A549 (cell line): ENCODE measurements around the gene RBM17. TPM values are rescaled to one million over a fixed set of nuclear protein-coding genes. Genes with fewer than 3 reads are reported as not detected.

Experiments used
- ATAC-seq, 2 experiments: fragments of 200-7000 bp in 1 of 2; fragments of >200 bp in 1 of 2; cut with Nextera tagmentation in 1 of 2; cut with Tn5 transposase in 1 of 2; 3 replicates each; pipeline versions ENCODE4 v1.8.0 to v1.9.1; 2018 to 2020; ENCODE audit warnings: mild to moderate bottlenecking in 1 of 2, moderate library complexity in 1 of 2
- CTCF ChIA-PET: fragments of 300-600 bp; sonication (Branson Sonifier 250); formaldehyde crosslinking; extraction: SDS; loops from one replicate; lab custom pipeline; 2021; ENCODE audit warnings: antibody characterized with exemption, inconsistent platforms; lab: Yijun Ruan, JAX
- POLR2A ChIA-PET: fragments of 350-600 bp; formaldehyde crosslinking; extraction: SDS; loops from one replicate; lab custom pipeline; 2021; ENCODE audit warnings: antibody characterized with exemption, inconsistent platforms; lab: Yijun Ruan, JAX
- DNase-seq, 2 experiments: peaks; one replicate each; pipeline versions ENCODE4 v3.0.0 to v3.0.0-alpha.2; 2011 to 2016; ENCODE audit warnings: low read depth in 1 of 2, low spot score in 1 of 2
- FAIRE-seq: peaks from 2 replicates; lab custom pipeline; 2011; peaks lifted over from hg19 to GRCh38; lab: Jason Lieb, UNC
- H3K27ac ChIP-seq, 2 experiments: fragments of >200 bp; sonication (Bioruptor Twin); formaldehyde crosslinking; 3 replicates each; pipeline ENCODE4 v1.5.1; 2016 to 2017
- H3K4me1 ChIP-seq: fragments of >200 bp; sonication (Bioruptor Twin); formaldehyde crosslinking; 3 replicates; pipeline ENCODE4 v1.6.1; 2016
- H3K4me2 ChIP-seq: fragments of >200 bp; sonication (Bioruptor Twin); formaldehyde crosslinking; 3 replicates; pipeline ENCODE4 v1.6.1; 2016
- H3K4me3 ChIP-seq: fragments of >200 bp; sonication (Bioruptor Twin); formaldehyde crosslinking; 3 replicates; pipeline ENCODE4 v1.5.1; 2016
- H3K9me3 ChIP-seq: fragments of >200 bp; sonication (Bioruptor Twin); formaldehyde crosslinking; 3 replicates; pipeline ENCODE4 v1.6.1; 2016
- BCL3 ChIP-seq: fragments of >200 bp; sonication (Bioruptor Twin); formaldehyde crosslinking; IDR thresholded peaks from 3 replicates; pipeline ENCODE4 v1.6.1; 2016
- CBX2 ChIP-seq: fragments of 200-600 bp; sonication (generic); IDR thresholded peaks from 2 replicates; pipeline ENCODE4 v1.6.1; 2016; ENCODE audit warnings: low read depth, mild to moderate bottlenecking, borderline replicate concordance
- CEBPB ChIP-seq, 2 experiments: fragments of >200 bp in 1 of 2; sonication (Bioruptor Twin) in 1 of 2; formaldehyde crosslinking in 1 of 2; IDR thresholded peaks; 2 replicates each; pipeline ENCODE4 v1.6.1; 2012 to 2016
- EHMT2 ChIP-seq: fragments of 200-600 bp; sonication (generic); IDR thresholded peaks from 2 replicates; pipeline ENCODE4 v1.6.1; 2016; ENCODE audit warnings: antibody characterized with exemption, low read depth, mild to moderate bottlenecking, moderate library complexity
- EP300 ChIP-seq, 2 experiments: fragments of >200 bp; sonication (Bioruptor Twin); formaldehyde crosslinking; IDR thresholded peaks; 2 replicates in 1 of 2; 3 replicates in 1 of 2; pipeline ENCODE4 v1.6.1; 2016 to 2017
- FOSB ChIP-seq: fragments of 250-450 bp; sonication (Bioruptor Pico); IDR thresholded peaks from 2 replicates; pipeline ENCODE4 v1.5.0; 2020; ENCODE audit warnings: mild to moderate bottlenecking, moderate library complexity
- FOSL2 ChIP-seq, 2 experiments: fragments of 450-650 bp in 1 of 2; fragments of >200 bp in 1 of 2; sonication (Bioruptor Twin) in 1 of 2; formaldehyde crosslinking; IDR thresholded peaks; 2 replicates each; pipeline versions ENCODE4 v1.5.0 to v1.6.1; 2016 to 2020; ENCODE audit warnings: mild to moderate bottlenecking in 1 of 2, moderate library complexity in 1 of 2
- HDAC2 ChIP-seq: fragments of 200-600 bp; sonication (generic); IDR thresholded peaks from 2 replicates; pipeline ENCODE4 v1.6.1; 2016
- HEYL ChIP-seq: fragments of 250-450 bp; sonication (Bioruptor Pico); IDR thresholded peaks from 2 replicates; pipeline ENCODE4 v1.8.0; 2021; ENCODE audit warnings: mild to moderate bottlenecking, moderate library complexity
- HMGXB4 ChIP-seq: fragments of 250-450 bp; sonication (Bioruptor Pico); IDR thresholded peaks from 2 replicates; pipeline ENCODE4 v1.5.0; 2021; ENCODE audit warnings: mild to moderate bottlenecking, moderate library complexity, borderline replicate concordance
- HOXA7 ChIP-seq: fragments of 250-450 bp; sonication (Bioruptor Pico); IDR thresholded peaks from 2 replicates; pipeline ENCODE4 v1.5.0; 2020; ENCODE audit warnings: mild to moderate bottlenecking, moderate library complexity
- HOXB13 ChIP-seq: fragments of 250-450 bp; sonication (Bioruptor Pico); IDR thresholded peaks from 2 replicates; pipeline ENCODE4 v1.5.0; 2020; ENCODE audit warnings: low read depth, mild to moderate bottlenecking, moderate library complexity
- HOXB5 ChIP-seq: fragments of 250-450 bp; sonication (Bioruptor Pico); IDR thresholded peaks from 2 replicates; pipeline ENCODE4 v1.5.0; 2020; ENCODE audit warnings: mild to moderate bottlenecking, moderate library complexity
- KDM1A ChIP-seq: fragments of 200-600 bp; sonication (generic); IDR thresholded peaks from 2 replicates; pipeline ENCODE4 v1.6.1; 2016; ENCODE audit warnings: low read depth, mild to moderate bottlenecking
- KDM5A ChIP-seq: fragments of 200-600 bp; sonication (generic); IDR thresholded peaks from 2 replicates; pipeline ENCODE4 v1.6.1; 2016; ENCODE audit warnings: antibody characterized with exemption, mild to moderate bottlenecking
- MAX ChIP-seq: IDR thresholded peaks from 2 replicates; pipeline ENCODE4 v1.6.1; 2012
- MAZ ChIP-seq: fragments of 150-350 bp; IDR thresholded peaks from 2 replicates; pipeline ENCODE4 v1.6.1; 2014; ENCODE audit warnings: antibody characterized with exemption, low read depth, low read length, borderline replicate concordance
- NPAS2 ChIP-seq: fragments of 250-450 bp; sonication (Bioruptor Pico); IDR thresholded peaks from 2 replicates; pipeline ENCODE4 v1.8.0; 2022; ENCODE audit warnings: mild to moderate bottlenecking, moderate library complexity, borderline replicate concordance
- NR3C1 ChIP-seq: fragments of >200 bp; sonication (Bioruptor Twin); formaldehyde crosslinking; IDR thresholded peaks from 3 replicates; pipeline ENCODE4 v1.6.1; 2017
- POLR2A ChIP-seq: IDR thresholded peaks from 2 replicates; pipeline ENCODE4 v1.6.1; 2012; ENCODE audit warnings: mild to moderate bottlenecking, low read length
- POLR2AphosphoS2 ChIP-seq: conservative IDR thresholded peaks from 2 replicates; pipeline ENCODE4 v1.6.1; 2012; ENCODE audit warnings: low read length, improper control_type of control experiment, inconsistent platforms
- RCOR1 ChIP-seq: fragments of 150-350 bp; IDR thresholded peaks from 2 replicates; pipeline ENCODE4 v1.6.1; 2014; ENCODE audit warnings: antibody characterized with exemption, low read length, low read depth
- SMC3 ChIP-seq: fragments of >200 bp; sonication (Bioruptor Twin); formaldehyde crosslinking; IDR thresholded peaks from 3 replicates; pipeline ENCODE4 v1.6.1; 2018; ENCODE audit warnings: inconsistent platforms
- SREBF2 ChIP-seq: fragments of 450-650 bp; IDR thresholded peaks from 2 replicates; pipeline ENCODE4 v1.6.1; 2014; ENCODE audit warnings: mild to moderate bottlenecking, moderate library complexity
- TFCP2L1 ChIP-seq: fragments of 250-450 bp; sonication (Bioruptor Pico); IDR thresholded peaks from 2 replicates; pipeline ENCODE4 v1.5.0; 2021; ENCODE audit warnings: mild to moderate bottlenecking
- TP53 ChIP-seq: fragments of 250-450 bp; sonication (Bioruptor Pico); IDR thresholded peaks from 2 replicates; pipeline ENCODE4 v1.5.0; 2021; ENCODE audit warnings: mild to moderate bottlenecking, moderate library complexity
- ZSCAN20 ChIP-seq: fragments of 250-450 bp; sonication (Bioruptor Pico); IDR thresholded peaks from 2 replicates; pipeline ENCODE4 v1.8.0; 2022; ENCODE audit warnings: mild to moderate bottlenecking, moderate library complexity
- WGBS: methylation state at CpG from one replicate; pipeline ENCODE4 v1.1.6; 2017; ENCODE audit errors: missing lambda C conversion rate; 5-methylcytosine and 5-hydroxymethylcytosine counted together
- polyA plus RNA-seq, 4 experiments: library from polyadenylated mRNA; depleted of rRNA in 3 of 4; stranded (reverse); fragments of >200 nt; fragmentation: RNase III in 1 of 4; extraction: RNeasy Plus Mini Kit Qiagen cat#74134 plus additional on column Dnase treatment in 1 of 4; gene quantifications; 2 replicates in 3 of 4; 3 replicates in 1 of 4; pipeline ENCODE4 v1.2.3, GENCODE V29; 2011 to 2017

The RBM17 gene
- polyA plus RNA-seq, 2 of the 4 experiments (the other 2 are of a cell fraction): 75.2 to 121 TPM

DNA sequence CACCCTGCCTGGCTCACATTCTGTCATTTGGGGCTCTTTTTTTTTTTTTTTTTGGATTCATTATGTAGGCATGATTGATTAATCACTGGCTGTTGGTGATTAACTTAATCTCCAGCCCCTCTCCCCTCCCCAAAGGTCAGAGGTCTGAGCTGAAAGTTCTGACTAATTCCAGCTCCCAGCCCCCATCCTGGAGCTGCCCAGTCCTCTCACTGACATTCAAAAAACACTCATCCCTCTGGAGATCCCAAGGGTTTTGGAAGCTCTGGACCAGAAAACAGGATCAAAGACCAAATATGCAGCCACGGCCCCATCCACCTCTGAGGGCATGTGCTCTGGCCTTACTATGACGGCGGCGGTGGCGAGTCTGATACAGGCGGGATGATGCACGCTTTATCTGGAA lies 53.8 kb downstream of the RBM17 start:
- H3K4me2 ChIP-seq: no peak overlapping the region
- POLR2A ChIA-PET: no interaction called here
- 99% methylated on average over 7 of the region's 7 CpGs for WGBS
- no peak for TF ChIP-seq HDAC2
- TF ChIP-seq BCL3: no peak
- no peak for TF ChIP-seq CEBPB (IDR thresholded peaks at IDR 0.05)
- TF ChIP-seq SMC3: no peak
- TF ChIP-seq MAZ: no peak
- TF ChIP-seq HMGXB4: no peak
- no peak for TF ChIP-seq KDM5A
- TF ChIP-seq HEYL (CRISPR knock-in tag): no peak
- no peak for TF ChIP-seq TFCP2L1 (CRISPR knock-in tag)
- no peak for TF ChIP-seq KDM1A
- no peak for TF ChIP-seq ZSCAN20
- TF ChIP-seq POLR2AphosphoS2: no peak
- CTCF ChIA-PET: interaction anchor here (0.7 to 1.2 kb wide), 4 partner anchors 9 to 259 kb away, joined by 3 to 4 read pairs (median 3); partner anchors contain the start of gene PFKFB3
- H3K4me3 ChIP-seq: no peak overlapping the region
- H3K27ac ChIP-seq: no peak overlapping the region
- FAIRE-seq: no peak
- DNase-seq: no peak
- peaks cover 22% of the 10 kb centered on the region for H3K4me1 ChIP-seq
- no peaks in the 10 kb centered on the region for H3K9me3 ChIP-seq
- ATAC-seq: no peak

GRCh38 chr10:6143181-6143580 lies 54.3 kb downstream of the RBM17 start:
- ATAC-seq: no peak
- ChIA-PET CTCF (interaction anchor here (0.7 to 1.8 kb wide), 5 partner anchors 8 to 259 kb away, joined by 3 to 9 read pairs (median 3); partner anchors contain the start of gene PFKFB3), POLR2A (no interaction called here)
- Histone ChIP-seq H3K4me1 (peaks cover 22% of the 10 kb centered on the region), H3K27ac (no peak overlapping the region), H3K4me3 (no peak overlapping the region), H3K4me2 (no peak overlapping the region), H3K9me3 (no peaks in the 10 kb centered on the region)
- no peak for FAIRE-seq
- DNase-seq: no peak
- WGBS: 90% methylated on average over 13 of the region's 13 CpGs
- TF ChIP-seq FOSL2 (IDR thresholded peaks at IDR 0.05): no peak
- TF ChIP-seq FOSL2 (CRISPR knock-in tag; IDR thresholded peaks at IDR 0.05): no peak
- no peak for TF ChIP-seq HOXB5
- no peak for TF ChIP-seq HEYL (CRISPR knock-in tag)
- no peak for TF ChIP-seq EHMT2
- no peak for TF ChIP-seq HOXB13 (CRISPR knock-in tag)
- no peak for TF ChIP-seq FOSB (CRISPR knock-in tag)
- no peak for TF ChIP-seq CBX2
- TF ChIP-seq NR3C1: no peak
- TF ChIP-seq MAX: no peak
- TF ChIP-seq EP300 (IDR thresholded peaks at IDR 0.05): no peak
- no peak for TF ChIP-seq NPAS2 (CRISPR knock-in tag)
- TF ChIP-seq KDM1A: no peak
- no peak for TF ChIP-seq TP53
- no peak for TF ChIP-seq HOXA7 (CRISPR knock-in tag)
- no peak for TF ChIP-seq RCOR1
- no peak for TF ChIP-seq SREBF2
- TF ChIP-seq POLR2A: no peak
